Esophagus muscularis mucosa (tissue), 4 donors: ENCODE results near the gene INSYN2B. TPM values are rescaled to one million over a fixed set of nuclear protein-coding genes. Genes with fewer than 3 reads are reported as not detected.

Experiments
- DNase-seq: peaks from one replicate; pipeline ENCODE4 v3.0.0-alpha.2; 2017; ENCODE audit errors: extremely low spot score
- H3K27ac ChIP-seq, 4 donors: fragments of 200-600 bp; sonication (generic); replicated peaks in 1 of 4; 1 replicate in 3 of 4; 2 replicates in 1 of 4; pipeline ENCODE4 v1.5.1; 2016 to 2019; ENCODE audit warnings: mild to moderate bottlenecking in 1 of 4
- H3K27me3 ChIP-seq, 4 donors: fragments of 200-600 bp; sonication (generic); one replicate each; pipeline versions ENCODE4 v1.5.1 to v1.6.0; 2016 to 2019
- H3K36me3 ChIP-seq, 4 donors: fragments of 200-600 bp; sonication (generic); one replicate each; pipeline ENCODE4 v1.5.1; 2016 to 2019
- H3K4me1 ChIP-seq, 4 donors: fragments of 200-600 bp; sonication (generic); one replicate each; pipeline ENCODE4 v1.5.1; 2016 to 2019
- H3K4me3 ChIP-seq, 4 donors: fragments of 200-600 bp; sonication (generic); 1 replicate in 2 of 4; 2 replicates in 2 of 4; pipeline ENCODE4 v1.5.1; 2016 to 2019; ENCODE audit warnings: mild to moderate bottlenecking in 4 of 4, moderate library complexity in 1 of 4
- H3K9me3 ChIP-seq, 4 donors: fragments of 200-600 bp; sonication (generic); 1 replicate in 3 of 4; 2 replicates in 1 of 4; pipeline ENCODE4 v1.5.1; 2016 to 2019
- CTCF ChIP-seq, 3 experiments: fragments of 200-600 bp in 2 of 3; fragments of 450-650 bp in 1 of 3; sonication (generic) in 2 of 3; IDR thresholded peaks; one replicate each; pipeline ENCODE4 v1.5.1; 2017 to 2019; ENCODE audit warnings: antibody characterized with exemption in 3 of 3, mild to moderate bottlenecking in 2 of 3, moderate library complexity in 1 of 3
- EP300 ChIP-seq: sonication (generic); formaldehyde crosslinking; IDR thresholded peaks from one replicate; pipeline ENCODE4 v1.6.1; 2017; ENCODE audit warnings: antibody characterized with exemption
- POLR2A ChIP-seq: fragments of 450-650 bp; IDR thresholded peaks from one replicate; pipeline ENCODE4 v1.6.1; 2017; ENCODE audit warnings: antibody characterized with exemption, moderate library complexity, mild to moderate bottlenecking, low read depth
- POLR2AphosphoS5 ChIP-seq, 2 donors: sonication (generic); formaldehyde crosslinking; IDR thresholded peaks; one replicate each; pipeline ENCODE4 v1.6.1; 2017; ENCODE audit warnings: antibody characterized with exemption in 2 of 2
- WGBS: methylation state at CpG from one replicate; pipeline ENCODE4 v1.1.5; 2018; 5-methylcytosine and 5-hydroxymethylcytosine counted together
- intact Hi-C: fragments of 100-400 bp; cut with DNase I; formaldehyde crosslinking; loops from one replicate; pipeline ENCODE4 v1.15.1; 2023
- total RNA-seq, 4 donors: library from RNA; depleted of rRNA; stranded (reverse); fragments of >200 nt; gene quantifications; one replicate each; pipeline versions ENCODE4 v1.1.0 to v1.2.1, GENCODE V29; 2016

The INSYN2B gene
- total RNA-seq, 4 donors from 2014 or later, result not detected

DNA sequence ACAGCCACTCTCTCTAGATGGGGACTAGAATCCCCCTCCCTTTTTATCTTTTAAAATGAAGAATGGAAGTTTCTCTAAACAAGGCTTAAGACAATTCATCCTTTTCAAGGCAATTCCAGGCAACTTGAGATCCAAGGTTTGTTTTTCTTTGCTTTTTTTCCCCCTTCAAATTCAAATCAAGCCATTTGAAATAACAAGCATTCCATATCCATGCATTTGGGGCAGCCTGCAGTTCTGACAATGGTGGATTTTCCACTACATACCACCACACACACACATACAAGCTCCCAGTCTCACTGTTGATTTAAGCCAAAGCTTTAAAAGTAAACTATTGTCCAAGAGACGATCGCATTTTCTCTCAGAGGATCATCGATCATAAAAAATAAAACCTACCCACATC lies 424 bp downstream of the INSYN2B start:
- Histone ChIP-seq H3K27ac (no peak overlapping the region), H3K36me3 (no peaks in the 10 kb centered on the region), H3K9me3 (no peaks in the 10 kb centered on the region), H3K27me3 (peaks cover 0 to 71% (median 6%) of the 10 kb centered on the region in 4 donors), H3K4me1 (peaks cover 0 to 11% (median 10%) of the 10 kb centered on the region in 4 donors), H3K4me3 (peak overlapping the region in 1 of 4 donors; percentile 8)
- no peak for TF ChIP-seq POLR2A
- no peak for TF ChIP-seq POLR2AphosphoS5 (IDR thresholded peaks at IDR 0.05)
- TF ChIP-seq EP300, result no peak
- TF ChIP-seq CTCF (IDR thresholded peaks at IDR 0.05), result no peak
- intact Hi-C loops, result no loop called here
- 10% methylated on average over 3 of the region's 3 CpGs for WGBS
- no peak for DNase-seq

- H3K4me3 ChIP-seq, result no peak overlapping the region
- intact Hi-C loops, result no loop called here
- no peak overlapping the region for H3K27ac ChIP-seq
- peaks cover 0 to 11% (median 10%) of the 10 kb centered on the region in 4 donors for H3K4me1 ChIP-seq
- no peak for DNase-seq
- peaks cover 0 to 70% (median 6%) of the 10 kb centered on the region in 4 donors for H3K27me3 ChIP-seq
- H3K9me3 ChIP-seq, result no peaks in the 10 kb centered on the region
- no peaks in the 10 kb centered on the region for H3K36me3 ChIP-seq
- 50% methylated on average over 7 of the region's 7 CpGs for WGBS
- TF ChIP-seq CTCF (IDR thresholded peaks at IDR 0.05) (no peak), EP300 (no peak), POLR2A (no peak), POLR2AphosphoS5 (IDR thresholded peaks at IDR 0.05) (no peak)
These were observed 1.6 kb downstream of the INSYN2B start for GRCh38 chr5:169978714-169979113.

- TF ChIP-seq EP300, result no peak
- no peak for TF ChIP-seq POLR2A
- TF ChIP-seq POLR2AphosphoS5 (IDR thresholded peaks at IDR 0.05), result no peak
- TF ChIP-seq CTCF (IDR thresholded peaks at IDR 0.05), result no peak
- Histone ChIP-seq H3K36me3 (no peaks in the 10 kb centered on the region), H3K27ac (no peak overlapping the region), H3K9me3 (no peaks in the 10 kb centered on the region), H3K4me1 (peaks cover 0 to 13% (median 7%) of the 10 kb centered on the region in 4 donors), H3K4me3 (no peak overlapping the region), H3K27me3 (peaks cover 0 to 40% (median 5%) of the 10 kb centered on the region in 4 donors)
- DNase-seq, result no peak
- 74% methylated on average over 6 of the region's 6 CpGs for WGBS
- intact Hi-C loops, result no loop called here
These were observed 6.0 kb downstream of the INSYN2B start for GRCh38 chr5:169974121-169974770.

- WGBS, result 82% methylated on average over 3 of the region's 3 CpGs
- Histone ChIP-seq H3K27ac (no peak overlapping the region), H3K36me3 (no peaks in the 10 kb centered on the region), H3K9me3 (no peaks in the 10 kb centered on the region), H3K4me3 (no peak overlapping the region), H3K27me3 (peaks cover 0 to 32% (median 0%) of the 10 kb centered on the region in 4 donors), H3K4me1 (peaks cover 0 to 13% (median 7%) of the 10 kb centered on the region in 4 donors)
- intact Hi-C loops, result no loop called here
- DNase-seq, result no peak
- TF ChIP-seq CTCF (IDR thresholded peaks at IDR 0.05), result no peak
These were observed 7.2 kb downstream of the INSYN2B start for GRCh38 chr5:169973056-169973455.

- DNase-seq, result no peak
- H3K9me3 ChIP-seq, result no peaks in the 10 kb centered on the region
- no peak overlapping the region for H3K27ac ChIP-seq
- no peak overlapping the region for H3K4me3 ChIP-seq
- WGBS, result 84% methylated on average over 1 of the region's 1 CpG
- intact Hi-C loops, result no loop called here
- TF ChIP-seq POLR2AphosphoS5 (IDR thresholded peaks at IDR 0.05) (no peak), CTCF (IDR thresholded peaks at IDR 0.05) (no peak)
- no peaks in the 10 kb centered on the region for H3K36me3 ChIP-seq
- H3K27me3 ChIP-seq, result peaks cover 0 to 19% (median 0%) of the 10 kb centered on the region in 4 donors
- peaks cover 0 to 13% (median 7%) of the 10 kb centered on the region in 4 donors for H3K4me1 ChIP-seq
These were observed 8.5 kb downstream of the INSYN2B start for GRCh38 chr5:169971780-169972179.
